Activated T-helper 1 cell treated with anti-CD3 and anti-CD28 coated beads, Interleukin-2, amount 50 U/mL, for 16 hours (primary cell): Measurements from ENCODE around the gene PBX1.

ENCODE experiments used
- DNase-seq, 2 donors: peaks; one replicate each; pipeline ENCODE4 v3.0.0-alpha.2; 2020; ENCODE audit warnings: low read depth in 1 of 2, low spot score in 1 of 2

PBX1 gene

GRCh38 chr1:164772635-164773034, 213.7 kb downstream of the PBX1 start:
- no peak for DNase-seq

GRCh38 chr1:164773102-164773501, 214.1 kb downstream of the PBX1 start:
- DNase-seq = no peak

- DNase-seq = no peak
Measured at GRCh38 chr1:164774413-164774812, 215.4 kb downstream of the PBX1 start.

DNA sequence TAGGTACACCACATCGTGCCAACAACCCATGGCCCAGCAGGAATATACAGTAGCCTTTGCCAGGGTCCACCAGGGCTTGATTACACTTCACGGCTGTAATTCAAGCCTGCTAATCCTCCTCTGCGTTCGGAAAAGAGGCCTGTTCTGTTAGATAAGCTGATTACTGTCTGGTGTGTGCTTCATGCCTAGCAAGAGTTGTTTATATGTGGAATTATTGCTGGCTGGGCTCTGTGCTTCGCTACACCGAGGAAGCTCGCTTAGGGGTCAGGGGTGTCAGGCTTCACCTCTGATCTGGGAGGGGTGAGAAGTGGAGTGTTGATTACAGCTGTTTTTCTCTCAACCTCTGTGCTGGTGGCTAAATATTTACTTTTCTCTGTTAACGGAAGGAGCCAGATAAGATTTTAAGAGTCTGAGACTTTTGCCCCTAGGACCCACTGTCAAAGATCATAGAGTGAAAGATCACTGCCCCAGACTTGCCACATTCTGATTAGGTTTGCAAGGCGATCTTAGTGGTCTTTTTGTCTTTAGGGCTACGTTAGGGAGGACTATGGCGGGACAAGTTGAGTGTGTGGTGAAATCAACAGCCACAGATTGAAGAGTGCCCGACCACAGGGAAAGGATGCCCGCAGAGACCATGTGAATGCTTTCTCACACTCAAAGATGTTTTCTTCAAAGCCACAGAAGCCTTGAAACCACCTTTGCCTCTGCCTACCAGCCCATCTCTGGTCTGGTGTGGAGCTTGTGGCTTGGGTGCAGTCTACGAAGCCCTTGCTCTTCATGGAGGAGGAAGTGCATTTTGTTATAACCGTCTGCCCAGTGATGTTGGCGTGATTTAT, 216.1 kb downstream of the PBX1 start:
- no peak for DNase-seq

DNA sequence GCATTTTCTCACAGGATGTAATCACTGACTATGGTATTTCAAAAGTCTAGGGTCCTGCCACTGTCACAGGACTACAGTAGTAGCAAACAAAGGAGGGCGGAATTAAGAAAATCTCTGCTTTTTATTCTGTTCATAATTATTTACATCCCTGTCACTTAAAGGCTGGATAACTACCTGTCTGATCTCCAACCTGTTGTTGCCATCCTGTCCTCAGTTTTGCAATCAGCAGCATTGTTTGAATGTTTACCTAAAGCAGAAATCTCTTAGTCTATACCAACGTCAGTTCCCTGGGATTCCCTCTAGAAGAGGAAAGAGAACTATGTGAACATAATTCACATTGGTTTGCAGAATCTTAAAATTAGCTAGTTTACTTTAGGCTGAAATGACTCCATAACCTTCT, 218.5 kb downstream of the PBX1 start:
- no peak for DNase-seq

DNA sequence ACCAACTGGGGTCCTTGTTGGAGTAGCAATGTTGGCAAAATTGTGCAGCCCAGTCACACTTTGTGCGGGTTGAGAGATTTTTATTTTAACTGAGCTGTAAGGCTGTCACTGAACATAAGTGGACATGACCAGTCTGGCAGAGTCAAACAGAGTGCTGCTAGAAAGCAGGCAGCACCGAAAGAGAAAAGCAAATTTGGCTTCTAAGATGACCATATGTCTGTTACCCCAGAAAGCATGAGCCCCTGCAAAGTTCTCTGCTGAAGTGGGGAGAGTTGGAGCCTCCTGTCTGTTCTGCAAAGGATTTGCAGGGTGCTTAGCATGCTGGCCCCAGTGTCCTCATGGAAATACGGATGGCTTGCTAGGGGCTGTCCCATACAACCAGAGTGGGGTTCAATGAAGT, 220.4 kb downstream of the PBX1 start:
- DNase-seq = no peak

DNA sequence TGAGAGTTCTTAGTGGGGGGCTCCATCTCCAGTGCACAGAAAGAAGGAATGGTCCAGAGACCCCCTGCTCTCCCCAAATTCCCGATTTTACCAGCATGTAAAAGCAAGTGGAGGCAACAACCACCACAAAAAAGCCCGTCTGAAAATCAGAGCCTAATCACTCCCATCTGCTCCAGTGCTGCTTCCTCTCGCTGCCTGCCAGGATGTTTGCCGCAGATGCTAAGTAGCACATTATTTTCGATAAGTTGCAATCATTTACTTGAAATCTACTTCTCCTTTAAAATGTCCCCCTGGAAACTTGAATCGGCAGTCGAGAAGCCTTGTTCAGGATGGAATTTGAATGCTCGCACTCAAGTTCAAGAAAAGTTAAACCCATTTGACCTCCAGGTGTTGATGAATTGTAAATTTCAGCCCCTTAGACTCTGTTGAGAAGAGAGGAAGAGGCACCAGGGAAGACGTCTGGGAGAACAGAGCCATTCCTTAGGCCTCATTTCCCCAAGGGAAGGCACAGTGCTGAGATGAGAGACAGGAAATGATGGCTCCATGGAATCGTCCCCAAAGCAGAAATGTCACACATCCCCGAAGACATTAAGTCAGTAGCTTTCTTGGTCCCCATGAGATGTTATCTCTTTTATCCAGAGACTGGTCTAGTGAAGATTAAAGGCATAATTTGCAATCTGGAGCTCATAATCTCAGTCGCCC, 221.3 kb downstream of the PBX1 start:
- no peak for DNase-seq

DNA sequence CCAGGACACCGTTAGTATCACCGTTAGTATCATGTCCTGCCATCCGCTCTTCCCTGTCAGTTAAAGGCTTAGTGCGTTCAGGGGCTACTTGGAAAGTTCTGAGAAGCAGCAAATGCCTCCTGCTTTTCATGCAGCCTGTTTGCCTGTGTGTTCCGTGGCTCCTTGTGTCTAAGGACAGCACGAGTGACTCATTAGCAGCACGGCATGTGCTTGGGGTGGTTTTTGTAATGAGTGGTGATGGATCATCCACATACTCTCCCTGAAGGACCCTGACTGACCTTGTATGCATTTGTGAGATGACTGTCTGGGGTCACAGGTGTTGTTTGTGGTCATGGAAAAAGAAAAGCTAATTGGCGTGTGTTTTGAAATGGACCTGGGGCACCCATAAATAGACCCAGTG, 221.9 kb downstream of the PBX1 start:
- no peak for DNase-seq

DNA sequence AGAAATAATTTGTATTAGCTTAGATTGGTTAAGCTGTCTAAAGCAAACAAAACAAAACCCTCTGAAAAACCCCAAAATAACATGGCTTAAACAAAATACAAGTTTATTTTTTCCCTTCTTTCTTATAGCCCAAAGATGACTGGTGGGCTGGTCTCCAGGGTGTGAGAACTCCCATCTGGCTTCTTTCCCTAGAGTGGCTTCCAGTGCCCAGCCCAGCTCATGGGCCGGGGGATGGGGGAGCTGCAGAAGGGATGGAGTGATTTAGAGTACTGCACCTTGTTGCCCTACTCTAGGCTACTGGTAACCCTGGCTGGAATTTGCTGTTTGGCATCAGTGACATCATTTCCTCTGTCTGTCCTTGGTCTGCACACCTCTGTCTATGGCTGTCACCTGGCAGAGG, 223.0 kb downstream of the PBX1 start:
- no peak for DNase-seq

DNA sequence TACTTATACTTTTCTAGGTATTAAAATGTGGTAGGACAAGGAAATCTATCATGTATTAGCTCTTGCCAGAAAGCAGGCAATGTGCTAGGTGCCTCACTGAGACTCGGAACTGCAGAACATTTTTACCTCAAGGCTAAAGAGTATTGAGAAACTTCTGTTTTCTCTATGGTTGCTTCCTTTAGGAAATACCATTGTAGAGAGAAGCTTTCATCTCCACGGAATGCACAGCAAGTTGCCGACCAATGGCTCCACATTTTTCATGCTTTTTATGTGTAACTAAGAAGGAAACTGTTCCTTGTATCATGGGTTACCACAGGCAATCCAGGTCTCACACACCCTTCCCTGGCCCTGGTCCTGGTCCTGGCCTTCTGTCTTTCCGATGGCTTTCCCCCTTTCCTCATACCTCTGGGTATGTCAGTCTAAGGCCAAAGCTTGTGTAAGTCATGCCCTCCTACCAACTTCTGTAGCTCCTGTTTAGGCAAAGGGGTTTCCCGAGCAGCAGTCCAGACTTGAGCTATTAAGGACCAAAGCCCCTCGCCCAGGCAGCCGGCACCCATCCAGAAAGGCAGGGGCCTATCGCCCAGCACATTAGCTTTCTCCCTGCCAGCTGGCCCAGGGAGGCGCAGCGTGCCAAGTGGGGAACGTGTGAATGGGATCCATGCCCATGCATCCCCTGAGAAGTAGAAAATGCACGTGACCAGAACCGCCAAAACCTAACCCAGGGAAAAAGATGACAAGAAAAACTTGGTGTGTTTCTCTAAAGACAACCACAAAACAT, 225.0 kb downstream of the PBX1 start:
- no peak for DNase-seq

DNA sequence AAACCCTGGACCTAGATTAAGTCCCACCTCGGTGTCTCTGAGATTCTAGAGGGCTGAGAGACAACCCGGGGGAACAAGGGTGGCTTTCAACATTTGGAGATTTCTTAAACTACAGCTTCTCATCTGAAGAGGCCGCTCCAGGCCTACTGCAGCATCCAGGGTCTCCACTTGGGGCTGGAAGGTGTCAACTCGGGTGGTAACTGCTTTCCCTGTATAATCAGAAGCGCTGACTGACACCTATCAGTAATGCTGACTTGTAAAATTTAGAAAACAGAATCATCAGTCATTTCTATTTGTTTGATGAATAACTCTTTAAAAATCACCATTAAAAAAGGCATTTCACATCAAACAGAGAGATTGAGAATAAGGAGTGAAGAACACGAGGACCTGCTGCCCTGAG, 226.0 kb downstream of the PBX1 start:
- DNase-seq = no peak

DNA sequence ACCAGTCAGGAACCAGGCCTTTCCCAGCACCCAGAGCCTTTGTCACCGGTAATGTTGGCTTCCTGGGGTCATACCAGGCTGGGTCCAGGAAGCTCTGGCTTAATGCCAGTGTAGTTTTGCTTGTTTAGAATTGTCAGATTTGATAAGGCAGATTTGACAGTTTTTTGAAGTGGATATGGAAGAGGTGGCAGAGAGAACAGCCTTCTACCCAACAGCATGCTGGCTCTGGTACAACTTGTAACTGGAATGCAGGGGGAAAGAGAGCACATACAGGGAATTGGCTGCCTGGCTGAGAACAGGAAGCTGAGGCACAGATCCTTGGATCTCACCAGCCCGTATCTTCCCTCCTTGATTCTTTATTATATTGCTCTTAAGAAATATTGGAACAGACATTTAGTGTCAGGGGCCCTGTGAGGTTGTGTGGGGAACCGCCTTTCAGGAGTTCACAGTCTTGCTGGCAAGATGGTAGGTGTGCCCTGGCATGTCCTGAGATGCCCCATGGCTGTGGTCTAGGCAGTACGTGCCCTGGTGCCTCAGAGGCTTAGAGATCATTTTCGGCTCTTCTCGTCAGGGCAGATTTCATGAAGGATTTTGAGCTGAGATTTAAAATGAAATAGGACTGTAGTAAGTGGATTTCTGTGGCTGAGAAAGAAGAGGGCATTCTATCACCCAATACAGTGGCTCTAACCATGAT, 227.0 kb downstream of the PBX1 start:
- DNase-seq = no peak

GRCh38 chr1:164786980-164787833, 228.2 kb downstream of the PBX1 start:
- DNase-seq = peak; percentile 6 to 20

GRCh38 chr1:164787834-164788231, 228.8 kb downstream of the PBX1 start:
- DNase-seq = no peak

DNA sequence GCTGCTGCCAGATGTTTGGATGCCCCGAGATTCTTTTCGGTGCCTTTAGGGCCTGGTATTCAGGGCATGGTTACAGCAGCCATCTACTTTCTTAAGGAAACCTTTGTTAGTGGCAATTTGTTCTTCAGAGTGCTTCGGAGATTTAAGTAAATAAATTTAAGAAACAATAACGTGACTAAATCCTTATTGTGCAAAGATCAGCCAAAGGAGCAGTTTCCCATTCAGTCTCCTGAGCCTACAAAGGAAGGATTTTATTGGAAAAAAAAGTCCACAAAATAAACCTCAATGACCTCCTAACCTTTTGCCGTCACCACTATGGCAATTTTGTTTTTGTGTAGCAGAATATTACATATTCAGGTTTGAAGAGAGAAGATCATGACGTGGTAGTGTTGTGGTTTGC, 231.1 kb downstream of the PBX1 start:
- DNase-seq = no peak

- no peak for DNase-seq
Measured at GRCh38 chr1:164792410-164793004, 233.5 kb downstream of the PBX1 start.

DNA sequence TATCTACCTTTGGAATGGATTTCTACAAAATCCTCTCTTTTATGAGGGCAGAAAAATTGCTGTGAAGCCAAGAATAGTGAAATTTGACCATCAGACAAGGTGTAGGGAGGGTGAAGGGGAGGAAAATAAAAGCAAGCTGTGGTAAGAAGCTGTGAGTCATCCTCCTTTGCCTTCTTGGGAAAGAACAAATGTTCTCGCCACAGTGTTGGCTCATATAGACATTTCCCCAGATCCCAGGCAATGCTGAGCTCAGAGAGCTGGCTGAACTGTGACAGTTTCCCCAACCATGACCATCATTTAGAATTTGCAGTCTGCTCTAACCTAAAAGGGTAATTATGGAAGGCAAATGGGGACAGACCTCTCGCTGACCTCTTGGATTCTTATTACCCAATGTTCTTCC, 235.4 kb downstream of the PBX1 start:
- DNase-seq = no peak

- no peak for DNase-seq
Measured at GRCh38 chr1:164796916-164797315, 237.9 kb downstream of the PBX1 start.

DNA sequence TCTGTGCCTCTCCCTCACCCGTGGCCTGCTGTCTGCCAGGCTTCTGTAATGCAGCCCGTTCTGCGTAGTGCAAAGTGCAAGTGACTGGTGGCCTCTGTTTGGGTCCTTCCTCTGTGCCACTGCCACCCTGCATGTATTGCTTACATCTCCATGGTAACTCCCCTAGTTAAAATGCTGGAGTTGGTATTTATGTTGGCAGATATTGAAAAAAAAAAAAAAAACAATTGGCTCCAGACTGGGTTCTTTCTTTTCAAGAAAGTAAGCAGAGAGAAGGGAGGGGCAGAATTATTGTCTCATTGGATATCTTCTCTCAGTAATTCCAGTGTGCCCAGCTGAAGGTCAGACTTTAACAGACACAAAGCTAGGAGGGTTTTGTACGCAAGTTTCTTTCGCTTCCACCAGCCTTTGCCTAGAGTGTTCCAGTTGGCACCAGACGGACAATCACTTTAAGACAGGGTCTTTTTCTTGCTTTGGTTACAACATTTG, 242.3 kb downstream of the PBX1 start:
- DNase-seq = no peak
